ENCODE measurements around the gene ADPRM. TPM values are rescaled to one million over a fixed set of nuclear protein-coding genes. Genes with fewer than 3 reads are reported as not detected.

The ADPRM gene
- polyA plus RNA-seq, 1 donor (not counting 4 experiments of a cell fraction or from before 2014, with no cell fraction given) = 15.0 TPM

DNA sequence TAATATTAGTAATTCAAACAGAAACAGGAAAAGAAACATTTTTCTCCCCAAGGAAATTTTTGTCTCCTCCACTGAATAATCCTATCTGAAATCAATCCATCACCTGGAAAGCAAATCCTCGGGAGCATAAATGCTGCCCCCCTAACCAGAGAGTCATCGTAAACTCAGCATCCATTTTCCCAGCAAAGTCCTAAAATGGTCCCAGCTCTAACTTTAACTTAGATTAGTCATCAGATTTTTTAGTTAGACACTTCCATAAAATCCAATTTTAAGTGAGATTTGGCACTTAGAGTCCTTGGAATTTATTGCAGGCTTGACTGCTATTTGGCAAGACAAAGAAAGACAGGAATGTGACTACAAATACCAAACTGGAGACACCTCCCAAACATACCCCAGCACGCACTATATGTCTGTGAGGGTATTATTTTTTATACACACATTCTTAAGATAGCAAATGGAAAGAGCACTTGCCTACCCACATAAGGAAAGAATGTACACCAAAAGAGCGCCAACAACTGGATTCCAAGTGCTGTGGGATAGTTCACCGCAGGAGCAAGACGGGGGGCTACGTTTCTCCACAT is 15.4 kb upstream of the ADPRM start:
- Histone ChIP-seq H3K4me1 (ENCODE audit: control insufficient read depth, extremely low read depth, insufficient read depth, low read length) (no peaks in the 10 kb centered on the region), H3K4me2 (ENCODE audit: control insufficient read depth, extremely low read depth, insufficient read depth, low read depth, low read length) (no peak overlapping the region), H3K36me3 (ENCODE audit: control insufficient read depth in 2 of 2, extremely low read depth in 1 of 2, insufficient read depth in 2 of 2, low read length in 2 of 2) (peaks cover 5 to 12% of the 10 kb centered on the region in 2 experiments), H3K9ac (ENCODE audit: control insufficient read depth, extremely low read depth, insufficient read depth, low read length) (no peak overlapping the region), H3K4me3 (ENCODE audit: control insufficient read depth in 2 of 3, extremely low read depth in 1 of 3, insufficient read depth in 2 of 3, low read depth in 1 of 3, low read length in 3 of 3) (no peak overlapping the region), H3K27ac (ENCODE audit: control insufficient read depth, insufficient read depth, low read length) (no peak overlapping the region), H4K20me1 (ENCODE audit: control insufficient read depth, extremely low read depth, insufficient read depth, low read length) (no peaks in the 10 kb centered on the region), H3K79me2 (ENCODE audit: control insufficient read depth, insufficient read depth, low read length) (no peaks in the 10 kb centered on the region), H3K9me1 (ENCODE audit: control insufficient read depth, extremely low read depth, insufficient read depth, low read length) (no peaks in the 10 kb centered on the region), H3K27me3 (ENCODE audit: control insufficient read depth, extremely low read depth, insufficient read depth, low read length) (no peaks in the 10 kb centered on the region), H2AFZ (ENCODE audit: control insufficient read depth, low read length) (no peak overlapping the region), H3K9me3 (ENCODE audit: control insufficient read depth, low read depth, low read length) (no peaks in the 10 kb centered on the region)
- DNase-seq (ENCODE audit: low read depth, low spot score) (no peak), FAIRE-seq (no peak)
- TF ChIP-seq EZH2 (IDR thresholded peaks at IDR 0.05; ENCODE audit: low read length) (no peak), CTCF (optimal IDR thresholded peaks at IDR 0.05 in 1 of 3, IDR thresholded peaks at IDR 0.05 in 1 of 3, conservative IDR thresholded peaks at IDR 0.05 in 1 of 3; ENCODE audit: extremely low read depth in 1 of 3, insufficient read depth in 2 of 3, low read length in 3 of 3) (no peak)
- dilution Hi-C loops (cut with MboI; ENCODE audit: extremely low pct_ligation_motif_present, low sequenced_read_pairs) = no loop called here

DNA sequence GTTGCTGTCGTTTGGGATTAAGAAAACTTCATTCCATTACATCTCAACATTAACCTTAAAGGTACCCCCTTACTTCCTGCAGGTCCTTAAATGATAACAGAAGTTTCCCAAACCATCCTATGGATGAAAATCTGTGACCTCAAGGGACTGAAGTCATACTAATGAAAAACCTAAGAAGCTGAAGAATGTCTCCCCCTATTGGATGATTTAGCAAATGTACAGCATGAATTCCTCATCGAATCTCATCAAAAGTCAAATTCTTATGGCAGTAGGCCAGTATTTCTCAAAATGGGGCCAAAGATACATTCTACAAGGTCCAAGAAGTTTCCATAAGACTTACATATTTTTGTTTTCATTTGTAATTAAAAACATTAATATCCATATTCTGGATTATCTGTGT is 13.5 kb upstream of the ADPRM start:
- Histone ChIP-seq H3K9me3 (ENCODE audit: control insufficient read depth, low read depth, low read length) (no peaks in the 10 kb centered on the region), H3K4me2 (ENCODE audit: control insufficient read depth, extremely low read depth, insufficient read depth, low read depth, low read length) (no peak overlapping the region), H2AFZ (ENCODE audit: control insufficient read depth, low read length) (no peak overlapping the region), H3K27ac (ENCODE audit: control insufficient read depth, insufficient read depth, low read length) (no peak overlapping the region), H3K79me2 (ENCODE audit: control insufficient read depth, insufficient read depth, low read length) (peaks cover 9% of the 10 kb centered on the region), H3K4me3 (ENCODE audit: control insufficient read depth in 2 of 3, extremely low read depth in 1 of 3, insufficient read depth in 2 of 3, low read depth in 1 of 3, low read length in 3 of 3) (no peak overlapping the region), H3K9ac (ENCODE audit: control insufficient read depth, extremely low read depth, insufficient read depth, low read length) (no peak overlapping the region), H3K36me3 (ENCODE audit: control insufficient read depth in 2 of 2, extremely low read depth in 1 of 2, insufficient read depth in 2 of 2, low read length in 2 of 2) (peaks cover 9 to 12% of the 10 kb centered on the region in 2 experiments), H3K27me3 (ENCODE audit: control insufficient read depth, extremely low read depth, insufficient read depth, low read length) (no peaks in the 10 kb centered on the region), H3K9me1 (ENCODE audit: control insufficient read depth, extremely low read depth, insufficient read depth, low read length) (no peaks in the 10 kb centered on the region), H3K4me1 (ENCODE audit: control insufficient read depth, extremely low read depth, insufficient read depth, low read length) (no peaks in the 10 kb centered on the region), H4K20me1 (ENCODE audit: control insufficient read depth, extremely low read depth, insufficient read depth, low read length) (no peaks in the 10 kb centered on the region)
- DNase-seq (ENCODE audit: low read depth, low spot score) (no peak), FAIRE-seq (no peak)
- TF ChIP-seq CTCF (optimal IDR thresholded peaks at IDR 0.05 in 1 of 3, IDR thresholded peaks at IDR 0.05 in 1 of 3, conservative IDR thresholded peaks at IDR 0.05 in 1 of 3; ENCODE audit: extremely low read depth in 1 of 3, insufficient read depth in 2 of 3, low read length in 3 of 3) = peak in 2 of 3 experiments; percentile 55 to 57
- TF ChIP-seq EZH2 (IDR thresholded peaks at IDR 0.05; ENCODE audit: low read length) = no peak
- dilution Hi-C loops (cut with MboI; ENCODE audit: extremely low pct_ligation_motif_present, low sequenced_read_pairs) = no loop called here
